Frontal cortex (tissue), 4 donors: ENCODE measurements around the gene ISY1. TPM values are rescaled to one million over a fixed set of nuclear protein-coding genes. Genes with fewer than 3 reads are reported as not detected.
"Not testable (repeated sequence)": the region's sequence is repeated elsewhere in the genome, so short reads cannot be mapped to it uniquely, and the experiment has no call there.

Source experiments
- DNase-seq, 2 donors: peaks; one replicate each; pipeline ENCODE4 v3.0.0; 2012; ENCODE audit warnings: low spot score in 2 of 2
- FAIRE-seq: peaks from 2 replicates; lab custom pipeline; 2012; peaks lifted over from hg19 to GRCh38; lab: Jason Lieb, UNC
- total RNA-seq: library from RNA; depleted of rRNA; stranded (reverse); fragments of >200 nt; gene quantifications from one replicate; pipeline ENCODE4 v1.2.3, GENCODE V29; 2014
- donor health status: control.
- donor health status: control.
- donor health status: control.

The ISY1 gene
- total RNA-seq, 1 donor from 2014 or later = 13.9 TPM

GRCh38 chr3:129122412-129123011 lies 38.4 kb downstream of the ISY1 start:
- DNase-seq = peak; percentile 28 to 35
- FAIRE-seq = no peak

- FAIRE-seq = no peak
- peak; percentile 92 to 96 for DNase-seq
Measured at GRCh38 chr3:129121792-129122411, 39.0 kb downstream of the ISY1 start, which contains the start of gene RAB43. Gene RAB43, minus strand, starts transcription at chr3:129121804. Its CDS starts 315 bp downstream, at chr3:129121489.

- FAIRE-seq = no peak
- DNase-seq = peak in 1 of 2 donors; percentile 22
Measured at GRCh38 chr3:129121016-129121791, 39.7 kb downstream of the ISY1 start.

GRCh38 chr3:129120254-129121004 lies 40.4 kb downstream of the ISY1 start:
- DNase-seq = peak; percentile 63 to 68

GRCh38 chr3:129119365-129120100 lies 41.3 kb downstream of the ISY1 start:
- DNase-seq = no peak

More at GRCh38 chr3:129120254-129121004, 40.4 kb downstream of the ISY1 start:
- FAIRE-seq = no peak

DNA sequence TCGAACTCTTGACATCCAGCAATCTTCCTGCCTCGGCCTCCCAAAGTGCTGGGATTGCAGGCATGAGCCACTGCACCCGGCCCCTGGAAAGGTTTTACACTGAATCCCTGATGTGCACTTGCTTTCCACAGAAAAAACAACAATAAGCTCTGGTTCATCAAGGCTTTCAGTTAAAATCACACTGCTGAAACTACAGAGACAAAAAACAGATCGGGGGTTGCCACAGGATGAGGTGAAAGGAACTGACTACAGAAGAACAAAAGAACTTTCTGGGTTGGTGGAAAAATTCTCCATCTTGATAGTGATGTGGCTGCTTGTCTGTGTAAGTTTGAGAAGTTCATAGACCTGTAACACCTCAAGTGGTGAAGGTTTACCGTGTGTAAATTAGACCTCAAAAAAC lies 42.1 kb downstream of the ISY1 start:
- DNase-seq = no peak
- FAIRE-seq = no peak

More at GRCh38 chr3:129119365-129120100, 41.3 kb downstream of the ISY1 start:
- FAIRE-seq = no peak

DNA sequence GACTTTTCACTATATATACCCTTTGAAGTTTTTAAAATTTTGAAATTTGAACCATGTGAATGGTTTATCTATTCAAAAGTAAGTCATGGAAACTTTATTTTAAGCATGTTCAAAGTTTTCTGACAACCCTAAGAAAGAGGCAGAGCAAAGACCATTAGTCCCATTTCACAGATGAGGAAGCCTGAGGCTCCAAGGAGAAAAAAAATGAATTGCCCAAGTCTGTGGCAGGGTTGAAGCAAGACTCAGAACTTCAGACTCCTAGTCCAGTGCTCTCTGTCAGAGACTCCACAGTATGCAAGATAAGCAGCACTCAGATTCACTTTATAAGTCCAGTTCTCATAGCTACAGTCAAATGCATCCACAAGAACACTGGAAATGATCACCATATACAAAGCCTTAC lies 43.7 kb downstream of the ISY1 start:
- no peak for FAIRE-seq

DNA sequence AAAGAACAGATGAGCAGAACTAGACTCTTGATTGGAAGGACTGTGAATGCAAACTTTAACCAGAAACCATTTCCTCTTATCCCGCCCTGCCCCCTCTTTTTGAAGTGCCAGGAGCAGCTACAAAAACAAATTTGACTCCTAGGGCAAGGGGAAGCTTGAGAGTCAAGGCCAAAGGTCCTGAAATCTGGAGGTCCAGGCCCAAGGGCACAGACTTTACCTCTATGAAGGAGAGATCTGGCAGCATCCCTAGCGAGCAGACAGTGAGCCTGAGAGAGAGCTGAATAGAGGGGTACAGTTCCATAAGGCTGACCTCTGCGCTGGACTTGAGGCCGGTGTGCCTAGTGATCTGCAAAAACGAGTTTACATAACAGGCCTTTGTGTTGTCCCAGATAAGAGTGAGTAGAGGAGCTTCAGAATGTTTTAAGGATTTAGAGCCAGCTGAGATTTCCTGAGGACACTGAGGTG lies 44.3 kb downstream of the ISY1 start:
- FAIRE-seq (no peak), DNase-seq (no peak)

More for the DNA sequence above, 43.7 kb downstream of the ISY1 start:
- no peak for DNase-seq

- DNase-seq (no peak), FAIRE-seq (no peak)
Measured at GRCh38 chr3:129114455-129114854, 46.4 kb downstream of the ISY1 start.

GRCh38 chr3:129112308-129113052 lies 48.4 kb downstream of the ISY1 start:
- DNase-seq (no peak), FAIRE-seq (no peak)

DNA sequence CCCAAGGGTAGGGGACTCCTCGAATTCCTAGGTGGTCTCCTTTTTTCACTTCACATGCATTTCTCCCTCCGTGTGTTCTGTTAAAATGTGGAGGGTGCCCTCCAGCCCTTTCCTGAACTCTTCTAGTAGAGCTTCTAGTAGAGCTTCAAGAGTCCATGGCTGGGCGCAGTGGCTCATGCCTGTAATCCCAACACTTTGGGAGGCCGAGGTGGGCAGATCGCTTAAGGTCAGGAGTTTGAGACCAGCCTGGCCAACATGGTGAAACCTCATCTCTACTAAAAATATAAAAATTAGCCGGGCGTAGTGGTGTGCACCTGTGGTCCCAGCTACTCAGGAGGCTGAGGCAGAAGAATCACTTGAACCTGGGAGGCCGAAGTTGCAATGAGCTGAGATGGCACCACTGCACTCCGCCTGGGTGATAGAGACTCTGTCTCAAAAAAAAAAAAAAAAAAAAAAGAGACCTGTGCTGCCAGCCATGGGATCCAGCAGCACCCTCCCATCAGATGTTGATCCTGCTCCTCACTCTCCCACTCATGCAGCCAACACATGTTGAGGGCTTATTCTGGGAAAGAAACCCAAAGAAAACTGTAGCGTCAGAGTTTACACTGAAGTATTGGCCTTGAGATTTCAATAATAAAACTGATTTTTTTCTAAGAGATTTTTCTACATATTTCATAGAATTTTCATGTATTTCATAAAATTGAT lies 49.6 kb downstream of the ISY1 start:
- DNase-seq, FAIRE-seq: not testable (repeated sequence)

DNA sequence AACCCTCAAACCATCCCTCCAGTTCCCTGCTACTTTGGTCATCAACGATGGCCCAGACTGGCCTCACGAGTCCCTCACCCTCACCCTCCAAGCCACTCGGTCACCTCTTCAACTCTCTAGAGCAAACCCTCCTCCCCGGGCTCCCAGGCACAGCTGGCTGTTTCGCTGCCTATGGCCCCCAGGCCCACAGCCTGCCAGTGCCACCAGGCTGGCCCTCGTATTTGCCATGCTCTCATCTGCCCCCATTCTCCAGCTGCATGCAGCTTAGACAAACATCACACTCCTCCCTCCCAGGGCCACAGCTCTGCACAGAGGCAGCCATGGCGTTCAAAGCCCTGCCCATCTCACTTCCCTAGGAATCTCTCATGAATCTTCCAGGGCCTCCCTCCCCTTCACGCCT lies 53.1 kb downstream of the ISY1 start:
- FAIRE-seq (no peak), DNase-seq (no peak)

GRCh38 chr3:129106866-129107565 lies 53.8 kb downstream of the ISY1 start:
- no peak for DNase-seq
- FAIRE-seq = no peak

GRCh38 chr3:129106320-129106719 lies 54.5 kb downstream of the ISY1 start:
- no peak for DNase-seq
- FAIRE-seq = no peak

DNA sequence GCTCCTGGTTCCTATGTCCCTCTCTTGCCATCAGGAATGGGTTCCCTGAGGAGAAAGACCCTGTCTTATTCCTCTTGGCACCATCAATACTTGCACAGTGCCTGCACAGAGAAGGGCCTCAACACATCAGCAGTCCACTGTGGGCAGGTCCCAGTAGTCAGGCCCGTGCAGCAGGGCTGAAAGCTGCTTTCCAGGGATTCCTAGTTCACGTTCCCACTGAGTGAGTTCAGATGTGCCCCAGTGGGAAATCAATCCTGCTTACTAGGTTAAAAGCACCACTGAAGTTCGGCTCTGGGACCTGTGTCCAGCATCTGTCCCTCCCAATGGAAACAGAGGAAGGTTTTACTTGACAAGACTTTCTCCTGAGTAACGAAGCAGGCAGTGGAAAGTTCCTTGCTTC lies 55.0 kb downstream of the ISY1 start:
- no peak for FAIRE-seq

GRCh38 chr3:129104498-129105079 lies 56.3 kb downstream of the ISY1 start:
- no peak for FAIRE-seq
- no peak for DNase-seq

More for the DNA sequence above, 55.0 kb downstream of the ISY1 start:
- no peak for DNase-seq

GRCh38 chr3:129104051-129104450 lies 56.8 kb downstream of the ISY1 start:
- no peak for FAIRE-seq

More at GRCh38 chr3:129104051-129104450, 56.8 kb downstream of the ISY1 start:
- no peak for DNase-seq
